Measurements from ENCODE around the gene EDEM1.

EDEM1 gene

DNA sequence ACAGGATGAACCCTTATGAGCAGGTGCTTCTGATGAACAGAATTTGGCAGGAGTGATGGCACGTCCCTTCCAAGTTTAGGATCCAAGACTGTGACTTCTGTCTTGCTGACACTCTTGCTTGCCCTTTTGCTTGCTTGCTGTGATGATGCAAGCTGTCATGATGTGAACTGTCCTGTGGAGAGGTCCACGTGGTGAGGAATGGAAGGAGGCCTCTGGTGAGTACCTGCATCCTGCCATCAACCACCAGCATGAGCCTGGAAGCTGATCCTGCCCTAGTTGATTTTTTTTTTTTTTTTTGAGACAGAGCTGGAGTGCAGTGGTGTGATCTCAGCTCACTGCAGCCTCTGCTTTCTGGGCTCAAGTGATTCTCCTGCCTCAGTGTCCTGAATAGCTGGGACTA is 45.5 kb downstream of the EDEM1 start:
- ATAC-seq (ENCODE audit: insufficient read depth, low read depth) (no peak), DNase-seq (no peak)
- H3K4me3 ChIP-seq (ENCODE audit: low read depth in 1 of 2, low read length in 2 of 2) = no peak overlapping the region
- H3K79me2 ChIP-seq (ENCODE audit: insufficient read depth, low read length) = no peaks in the 10 kb centered on the region
- TF ChIP-seq, protein P1, sequence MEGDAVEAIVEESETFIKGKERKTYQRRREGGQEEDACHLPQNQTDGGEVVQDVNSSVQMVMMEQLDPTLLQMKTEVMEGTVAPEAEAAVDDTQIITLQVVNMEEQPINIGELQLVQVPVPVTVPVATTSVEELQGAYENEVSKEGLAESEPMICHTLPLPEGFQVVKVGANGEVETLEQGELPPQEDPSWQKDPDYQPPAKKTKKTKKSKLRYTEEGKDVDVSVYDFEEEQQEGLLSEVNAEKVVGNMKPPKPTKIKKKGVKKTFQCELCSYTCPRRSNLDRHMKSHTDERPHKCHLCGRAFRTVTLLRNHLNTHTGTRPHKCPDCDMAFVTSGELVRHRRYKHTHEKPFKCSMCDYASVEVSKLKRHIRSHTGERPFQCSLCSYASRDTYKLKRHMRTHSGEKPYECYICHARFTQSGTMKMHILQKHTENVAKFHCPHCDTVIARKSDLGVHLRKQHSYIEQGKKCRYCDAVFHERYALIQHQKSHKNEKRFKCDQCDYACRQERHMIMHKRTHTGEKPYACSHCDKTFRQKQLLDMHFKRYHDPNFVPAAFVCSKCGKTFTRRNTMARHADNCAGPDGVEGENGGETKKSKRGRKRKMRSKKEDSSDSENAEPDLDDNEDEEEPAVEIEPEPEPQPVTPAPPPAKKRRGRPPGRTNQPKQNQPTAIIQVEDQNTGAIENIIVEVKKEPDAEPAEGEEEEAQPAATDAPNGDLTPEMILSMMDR (IDR thresholded peaks at IDR 0.05; ENCODE audit: borderline replicate concordance, extremely low read depth, low read length, poor library complexity, severe bottlenecking) = no peak
- TF ChIP-seq EZH2 (IDR thresholded peaks at IDR 0.05; ENCODE audit: borderline replicate concordance, low read depth, low read length, severe bottlenecking) = no peak
- H3K36me3 ChIP-seq (ENCODE audit: insufficient read depth, low read length) = no peaks in the 10 kb centered on the region
- no peak overlapping the region for H2AFZ ChIP-seq (ENCODE audit: low read depth, low read length)
- H3K9ac ChIP-seq (ENCODE audit: low read depth, low read length) = no peak overlapping the region
- no peaks in the 10 kb centered on the region for H3K9me3 ChIP-seq (ENCODE audit: insufficient read depth, low read length, severe bottlenecking)
- no peaks in the 10 kb centered on the region for H4K20me1 ChIP-seq (ENCODE audit: insufficient read depth, low read length)
- H3K27me3 ChIP-seq (ENCODE audit: insufficient read depth, low read length, poor library complexity) = no peaks in the 10 kb centered on the region
- H3K4me1 ChIP-seq (ENCODE audit: insufficient read depth, low read length) = no peaks in the 10 kb centered on the region
- H3K4me2 ChIP-seq (ENCODE audit: insufficient read depth, low read length) = no peak overlapping the region
- no peak overlapping the region for H3K27ac ChIP-seq (ENCODE audit: low read length)

GRCh38 chr3:5235655-5236054 is 48.1 kb downstream of the EDEM1 start:
- Histone ChIP-seq H3K9me3 (ENCODE audit: insufficient read depth, low read length, severe bottlenecking) (no peaks in the 10 kb centered on the region), H3K4me3 (ENCODE audit: low read depth in 1 of 2, low read length in 2 of 2) (no peak overlapping the region), H3K4me1 (ENCODE audit: insufficient read depth, low read length) (no peaks in the 10 kb centered on the region), H3K79me2 (ENCODE audit: insufficient read depth, low read length) (no peaks in the 10 kb centered on the region), H3K9ac (ENCODE audit: low read depth, low read length) (no peak overlapping the region), H3K27me3 (ENCODE audit: insufficient read depth, low read length, poor library complexity) (no peaks in the 10 kb centered on the region), H3K27ac (ENCODE audit: low read length) (no peak overlapping the region), H4K20me1 (ENCODE audit: insufficient read depth, low read length) (no peaks in the 10 kb centered on the region), H3K36me3 (ENCODE audit: insufficient read depth, low read length) (no peaks in the 10 kb centered on the region), H2AFZ (ENCODE audit: low read depth, low read length) (no peak overlapping the region), H3K4me2 (ENCODE audit: insufficient read depth, low read length) (no peak overlapping the region)
- no peak for ATAC-seq (ENCODE audit: insufficient read depth, low read depth)
- TF ChIP-seq, protein P1 (IDR thresholded peaks at IDR 0.05; ENCODE audit: borderline replicate concordance, extremely low read depth, low read length, poor library complexity, severe bottlenecking) = no peak
- DNase-seq = no peak

DNA sequence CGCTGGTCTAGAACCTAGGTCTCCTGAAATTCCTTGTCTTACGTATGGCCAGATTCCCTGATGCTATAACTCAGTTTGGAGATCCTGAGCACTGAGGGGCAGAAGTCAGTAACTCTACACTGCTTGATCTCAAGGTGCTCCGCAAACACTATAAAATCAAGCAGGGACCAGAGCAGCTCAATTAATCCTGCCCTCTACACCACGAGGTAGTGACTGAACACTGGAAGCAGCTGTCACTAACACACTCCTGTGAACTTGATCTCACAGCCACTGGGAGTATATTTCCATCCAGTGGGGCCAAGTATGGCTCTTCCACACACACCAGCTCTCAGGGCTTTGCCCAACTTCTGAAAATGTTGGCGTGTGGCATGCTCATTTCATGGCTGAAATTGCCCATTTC is 51.0 kb downstream of the EDEM1 start:
- no peak overlapping the region for H3K4me2 ChIP-seq (ENCODE audit: insufficient read depth, low read length)
- no peaks in the 10 kb centered on the region for H3K36me3 ChIP-seq (ENCODE audit: insufficient read depth, low read length)
- H3K4me3 ChIP-seq (ENCODE audit: low read depth in 1 of 2, low read length in 2 of 2) = no peak overlapping the region
- H2AFZ ChIP-seq (ENCODE audit: low read depth, low read length) = no peak overlapping the region
- H3K4me1 ChIP-seq (ENCODE audit: insufficient read depth, low read length) = no peaks in the 10 kb centered on the region
- no peak overlapping the region for H3K9ac ChIP-seq (ENCODE audit: low read depth, low read length)
- no peaks in the 10 kb centered on the region for H3K27me3 ChIP-seq (ENCODE audit: insufficient read depth, low read length, poor library complexity)
- DNase-seq (no peak), ATAC-seq (ENCODE audit: insufficient read depth, low read depth) (peak; percentile 54)
- H3K27ac ChIP-seq (ENCODE audit: low read length) = no peak overlapping the region
- no peaks in the 10 kb centered on the region for H3K79me2 ChIP-seq (ENCODE audit: insufficient read depth, low read length)
- H4K20me1 ChIP-seq (ENCODE audit: insufficient read depth, low read length) = no peaks in the 10 kb centered on the region
- peaks cover 3% of the 10 kb centered on the region for H3K9me3 ChIP-seq (ENCODE audit: insufficient read depth, low read length, severe bottlenecking)
- TF ChIP-seq, protein P1 (IDR thresholded peaks at IDR 0.05; ENCODE audit: borderline replicate concordance, extremely low read depth, low read length, poor library complexity, severe bottlenecking) = no peak
- no peak for TF ChIP-seq EZH2 (IDR thresholded peaks at IDR 0.05; ENCODE audit: borderline replicate concordance, low read depth, low read length, severe bottlenecking)

- no peaks in the 10 kb centered on the region for H3K27me3 ChIP-seq (ENCODE audit: insufficient read depth, low read length, poor library complexity)
- H4K20me1 ChIP-seq (ENCODE audit: insufficient read depth, low read length) = no peaks in the 10 kb centered on the region
- no peak for ATAC-seq (ENCODE audit: insufficient read depth, low read depth)
- H3K9ac ChIP-seq (ENCODE audit: low read depth, low read length) = no peak overlapping the region
- H3K4me1 ChIP-seq (ENCODE audit: insufficient read depth, low read length) = no peaks in the 10 kb centered on the region
- no peak overlapping the region for H3K4me2 ChIP-seq (ENCODE audit: insufficient read depth, low read length)
- H3K36me3 ChIP-seq (ENCODE audit: insufficient read depth, low read length) = no peaks in the 10 kb centered on the region
- no peaks in the 10 kb centered on the region for H3K79me2 ChIP-seq (ENCODE audit: insufficient read depth, low read length)
- peaks cover 7% of the 10 kb centered on the region for H3K9me3 ChIP-seq (ENCODE audit: insufficient read depth, low read length, severe bottlenecking)
- H2AFZ ChIP-seq (ENCODE audit: low read depth, low read length) = no peak overlapping the region
- no peak for DNase-seq
- no peak for TF ChIP-seq EZH2 (IDR thresholded peaks at IDR 0.05; ENCODE audit: borderline replicate concordance, low read depth, low read length, severe bottlenecking)
- TF ChIP-seq, protein P1 (IDR thresholded peaks at IDR 0.05; ENCODE audit: borderline replicate concordance, extremely low read depth, low read length, poor library complexity, severe bottlenecking) = no peak
- no peak overlapping the region for H3K27ac ChIP-seq (ENCODE audit: low read length)
- no peak overlapping the region for H3K4me3 ChIP-seq (ENCODE audit: low read depth in 1 of 2, low read length in 2 of 2)
Measured at GRCh38 chr3:5239602-5240001, 52.1 kb downstream of the EDEM1 start.
